DMS153 treated with DMSO at 0.1 percent for 48 hours (cell line): ENCODE measurements around the gene FHIT.

Experiments
- DNase-seq: peaks from one replicate; lab custom pipeline; 2025; ENCODE audit not compliant: unreplicated experiment; lab: John Stamatoyannopoulos, UW

FHIT gene

DNA sequence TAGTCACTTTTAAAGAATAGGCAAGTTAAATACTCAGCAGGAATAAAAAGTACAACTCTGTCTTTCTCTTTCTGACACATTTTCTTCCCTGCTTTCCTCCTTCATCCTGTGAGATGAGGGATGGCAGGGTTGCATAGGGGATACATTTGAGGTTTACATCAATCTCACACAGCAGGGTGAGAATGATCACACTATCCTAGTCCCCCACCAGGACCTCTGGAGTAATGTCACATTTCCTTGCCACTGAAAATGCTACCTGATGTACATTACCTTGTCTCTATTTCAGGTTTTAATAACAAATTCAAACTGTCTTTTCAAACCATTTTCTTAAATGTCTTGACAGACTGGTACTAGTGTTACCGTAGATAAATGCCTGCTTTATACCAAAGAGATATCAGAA is 816.9 kb downstream of the FHIT start:
- DNase-seq = no peak

DNA sequence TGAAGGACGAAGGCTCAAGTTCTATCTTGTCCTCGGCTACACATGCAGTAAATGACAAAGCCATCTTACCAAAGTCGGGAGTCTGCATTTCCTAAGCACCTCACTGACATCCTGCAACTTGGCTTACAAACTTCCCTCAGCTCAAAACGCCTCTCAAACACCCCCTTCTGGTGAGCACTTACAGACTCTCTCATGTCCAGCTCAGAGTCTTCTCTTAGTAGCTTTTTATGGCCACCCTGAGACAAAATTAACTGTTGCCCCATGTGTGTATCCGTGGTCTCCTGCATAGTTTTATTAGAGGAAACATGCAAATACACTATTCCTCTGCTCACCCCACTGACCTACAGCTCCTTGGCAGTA is 819.7 kb downstream of the FHIT start:
- DNase-seq = no peak

GRCh38 chr3:60430205-60430604 is 821.0 kb downstream of the FHIT start:
- no peak for DNase-seq

- DNase-seq = no peak
Measured at GRCh38 chr3:60427109-60427508, 824.1 kb downstream of the FHIT start.

DNA sequence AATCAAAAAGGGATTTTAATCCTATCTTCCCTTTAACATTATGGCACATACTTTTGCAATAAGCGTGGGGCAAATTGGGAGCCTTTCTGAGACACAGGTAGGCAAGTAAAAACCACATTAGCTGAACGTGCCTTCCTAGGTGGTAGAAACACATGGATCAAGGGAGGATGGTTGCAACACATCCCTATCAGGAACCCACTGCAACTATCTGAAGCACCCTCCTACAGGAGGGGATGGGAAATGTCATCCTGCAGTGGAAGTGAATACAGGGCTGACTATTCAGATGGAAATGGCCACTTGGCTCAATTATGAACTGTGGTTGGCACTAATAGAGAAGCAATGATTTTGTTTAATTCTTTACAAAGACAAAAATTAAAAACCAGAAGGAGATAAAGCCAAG is 826.3 kb downstream of the FHIT start:
- DNase-seq = no peak

- DNase-seq = no peak
Measured at GRCh38 chr3:60424034-60424433, 827.2 kb downstream of the FHIT start.

DNA sequence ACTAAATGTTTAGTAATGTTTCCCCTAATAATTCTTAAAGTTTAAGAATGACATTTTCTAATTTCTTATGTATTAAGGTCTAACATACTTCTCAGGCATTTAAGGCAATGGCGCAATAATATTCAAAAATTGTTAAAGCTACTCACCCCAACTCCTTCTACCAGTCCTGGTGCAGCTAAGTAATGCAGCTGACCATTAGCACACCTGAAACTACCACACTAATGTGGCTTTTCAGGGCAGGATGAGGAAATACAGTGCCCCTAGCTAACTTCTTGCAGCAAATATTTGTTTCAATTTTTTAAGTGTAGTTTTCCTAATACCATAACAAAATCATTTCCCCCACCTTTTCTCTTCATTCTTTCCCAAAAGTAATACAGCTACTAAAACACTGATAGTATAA is 827.7 kb downstream of the FHIT start:
- no peak for DNase-seq

- DNase-seq = no peak
Measured at GRCh38 chr3:60421749-60422446, 829.4 kb downstream of the FHIT start.

DNA sequence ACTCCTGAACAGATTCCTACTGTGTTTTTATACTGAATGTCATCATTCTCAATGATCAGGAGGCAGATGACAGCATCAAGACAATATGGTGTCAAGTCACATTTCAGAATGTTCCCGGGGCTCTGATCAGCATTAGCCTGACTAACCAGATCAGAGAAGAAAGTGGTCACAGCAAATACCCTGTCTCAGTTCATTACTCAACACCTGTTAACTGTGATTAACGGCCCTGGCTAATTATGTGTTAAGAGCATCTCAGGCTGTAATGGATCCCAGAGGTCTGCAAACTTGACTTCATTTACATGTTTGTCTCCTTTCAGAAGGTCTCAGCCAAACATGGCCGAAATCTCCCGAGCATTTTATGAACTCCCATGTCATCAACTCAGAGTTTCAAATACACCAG is 833.7 kb downstream of the FHIT start:
- DNase-seq = no peak

DNA sequence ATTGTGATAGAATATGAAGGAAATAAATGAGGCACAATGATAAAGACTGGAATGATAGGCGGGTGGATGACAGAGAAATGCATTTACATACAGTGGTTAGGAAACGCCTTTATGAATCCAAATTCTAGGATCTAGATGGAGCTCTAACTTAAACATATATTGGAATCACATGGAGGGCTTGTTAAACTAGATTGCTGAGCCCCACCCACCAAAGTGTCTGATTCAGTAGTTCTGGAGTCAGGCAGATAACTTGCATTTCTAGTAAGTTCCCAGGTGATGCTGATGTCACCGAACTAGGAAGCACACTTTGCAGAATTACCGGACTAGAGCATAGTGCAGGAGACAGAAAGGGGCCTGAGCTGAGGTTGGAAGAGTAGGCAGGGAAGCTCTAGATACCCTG is 837.2 kb downstream of the FHIT start:
- DNase-seq = no peak

GRCh38 chr3:60413551-60413950 is 837.7 kb downstream of the FHIT start:
- no peak for DNase-seq

GRCh38 chr3:60403866-60404265 is 847.4 kb downstream of the FHIT start:
- no peak for DNase-seq

DNA sequence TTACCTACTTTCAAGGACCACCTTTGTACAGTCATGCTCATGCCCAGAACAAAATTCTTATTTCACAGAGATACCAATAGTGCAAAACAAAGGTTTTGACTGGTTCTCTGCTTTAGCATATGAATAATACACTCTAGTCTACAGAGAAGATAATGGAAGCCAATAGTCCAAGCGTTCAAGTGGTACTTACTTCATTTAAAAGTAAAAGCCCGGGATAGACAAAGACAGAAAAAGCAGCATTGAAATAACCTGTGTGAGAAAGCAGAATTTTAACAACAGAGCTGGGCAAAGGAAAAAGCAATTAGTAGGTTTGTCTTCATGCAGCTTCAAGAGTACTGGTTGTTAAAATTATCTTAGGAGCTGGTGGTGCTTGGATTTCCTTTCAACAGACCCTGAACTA is 848.3 kb downstream of the FHIT start:
- no peak for DNase-seq

- DNase-seq = no peak
Measured at GRCh38 chr3:60399861-60400845, 851.1 kb downstream of the FHIT start.

GRCh38 chr3:60399292-60399691 is 852.0 kb downstream of the FHIT start:
- no peak for DNase-seq

DNA sequence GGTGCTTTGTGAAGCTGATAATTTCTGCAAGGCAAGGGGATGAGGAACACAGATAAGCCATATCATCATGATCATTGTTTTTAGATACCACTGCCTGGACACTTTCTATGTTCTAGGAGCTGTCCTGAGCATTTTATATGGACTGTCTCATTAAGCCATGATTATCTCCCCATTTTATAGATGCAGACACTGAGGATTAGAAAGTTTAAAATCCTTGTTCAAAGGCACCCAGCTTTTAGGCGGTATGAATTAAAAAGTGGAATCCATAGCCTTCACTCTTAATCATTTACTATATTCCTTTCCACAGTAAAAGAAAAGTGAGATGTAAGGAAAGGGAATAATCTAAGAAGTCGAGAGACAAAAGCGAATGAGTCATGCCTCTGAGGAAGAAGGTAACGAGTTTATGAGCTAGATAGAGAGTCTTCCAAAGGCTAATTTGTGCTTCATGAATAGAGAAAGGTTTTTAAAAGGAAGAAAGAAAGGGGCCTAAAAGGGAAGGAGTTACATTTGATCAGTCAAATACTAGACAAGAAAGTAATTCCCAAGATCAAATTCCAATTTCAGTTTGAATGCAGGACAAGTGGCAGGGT is 856.0 kb downstream of the FHIT start:
- no peak for DNase-seq

GRCh38 chr3:60393946-60394345 is 857.3 kb downstream of the FHIT start:
- no peak for DNase-seq

DNA sequence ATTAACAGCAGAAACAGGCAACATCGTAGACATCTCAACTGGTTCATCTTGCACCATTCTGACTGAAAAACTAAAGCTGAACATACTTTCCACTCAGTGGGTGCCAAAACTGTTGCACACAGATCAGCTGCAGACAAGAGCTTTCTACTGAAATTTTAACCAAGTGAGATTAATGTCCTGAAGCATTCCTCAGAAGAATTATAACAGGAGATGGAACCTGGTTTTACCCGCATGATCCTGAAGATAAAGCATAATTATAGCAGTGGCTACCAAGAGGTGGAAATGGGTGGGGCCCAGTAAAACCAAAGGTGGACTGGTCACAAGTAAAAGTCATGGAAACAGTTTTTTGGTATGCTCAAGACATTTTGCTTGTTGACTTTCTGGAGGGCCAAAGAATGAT is 858.8 kb downstream of the FHIT start:
- no peak for DNase-seq

- DNase-seq = no peak
Measured at GRCh38 chr3:60391292-60391691, 860.0 kb downstream of the FHIT start.

GRCh38 chr3:60388731-60389130 is 862.5 kb downstream of the FHIT start:
- DNase-seq = no peak

DNA sequence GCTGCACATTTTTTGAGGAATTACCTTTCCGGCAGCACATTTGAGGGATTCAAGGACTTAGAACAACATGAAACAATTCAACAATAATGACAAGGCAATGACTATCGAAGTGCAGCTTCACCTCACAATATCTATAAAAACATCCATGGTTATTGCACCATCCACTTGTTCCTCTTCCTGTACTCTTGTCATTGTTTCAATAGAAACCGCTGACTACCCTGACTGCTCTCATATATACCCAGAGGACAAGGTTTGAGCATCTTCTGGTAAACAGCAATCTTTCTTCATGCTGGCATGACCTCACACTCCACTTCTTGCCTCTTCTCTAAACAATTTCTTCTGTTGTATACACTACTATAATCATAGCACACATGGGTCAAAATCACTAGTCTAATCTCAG is 864.9 kb downstream of the FHIT start:
- no peak for DNase-seq

- no peak for DNase-seq
Measured at GRCh38 chr3:60384341-60384740, 866.9 kb downstream of the FHIT start.
